NCI-H2029 (cell line): ENCODE results near the gene EFNB1.

Experiments
- DNase-seq: peaks from one replicate; lab custom pipeline; 2025; lab: John Stamatoyannopoulos, UW

The EFNB1 gene

DNA sequence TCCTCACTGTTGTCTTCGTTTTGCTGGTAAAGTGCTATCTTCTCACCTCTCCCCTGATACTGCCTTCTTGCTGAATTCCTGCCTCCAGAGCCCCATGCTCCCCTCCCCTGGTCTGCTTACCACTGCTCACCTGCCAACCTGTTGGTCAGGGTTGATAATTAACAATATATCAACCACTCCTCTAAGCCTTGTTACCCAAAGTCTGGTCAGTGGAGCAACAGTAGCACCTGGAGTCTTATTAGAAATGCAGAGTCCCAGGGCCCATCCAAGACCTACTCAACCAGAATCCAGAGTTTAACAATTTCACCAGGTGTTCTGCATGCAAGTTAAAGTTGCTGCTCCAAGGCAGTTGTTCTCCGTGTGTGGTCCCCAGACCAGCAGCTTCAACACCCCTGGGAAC is 55.0 kb downstream of the EFNB1 start:
- DNase-seq, result no peak

DNA sequence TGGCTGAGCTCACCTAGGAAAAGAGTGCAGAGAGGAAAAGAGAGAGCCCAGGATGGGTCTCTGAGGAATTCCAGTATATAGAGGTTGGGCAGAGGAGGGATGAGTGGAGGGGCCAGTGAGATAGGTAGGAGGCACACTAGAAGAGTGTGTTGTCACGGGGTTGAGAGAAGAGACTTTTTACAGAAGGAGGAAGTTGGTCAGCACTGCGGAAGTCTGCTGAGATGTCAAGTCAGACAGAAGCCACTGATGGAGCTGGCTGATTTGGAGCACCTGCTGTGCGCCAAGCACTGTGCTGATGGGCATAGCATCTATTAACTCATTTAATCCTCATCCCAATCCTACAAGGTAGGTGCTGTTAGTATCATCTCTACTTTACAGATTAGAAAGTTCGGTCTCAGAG is 60.4 kb downstream of the EFNB1 start:
- DNase-seq, result no peak
